ENCODE data around the gene MICU1.

MICU1 gene

GRCh38 chr10:72542396-72542815 is 83.5 kb downstream of the MICU1 start:
- no peak for DNase-seq (ENCODE audit: low read depth)
- H3K4me3 ChIP-seq (ENCODE audit: low read depth, low read length): no peak overlapping the region
- no peak for TF ChIP-seq CTCF (IDR thresholded peaks at IDR 0.05; ENCODE audit: insufficient read depth, low read depth, low read length, missing control alignments)

- no peak for DNase-seq (ENCODE audit: low read depth)
- no peak for TF ChIP-seq CTCF (IDR thresholded peaks at IDR 0.05; ENCODE audit: insufficient read depth, low read depth, low read length, missing control alignments)
Measured at GRCh38 chr10:72541337-72541736, 84.5 kb downstream of the MICU1 start.

DNA sequence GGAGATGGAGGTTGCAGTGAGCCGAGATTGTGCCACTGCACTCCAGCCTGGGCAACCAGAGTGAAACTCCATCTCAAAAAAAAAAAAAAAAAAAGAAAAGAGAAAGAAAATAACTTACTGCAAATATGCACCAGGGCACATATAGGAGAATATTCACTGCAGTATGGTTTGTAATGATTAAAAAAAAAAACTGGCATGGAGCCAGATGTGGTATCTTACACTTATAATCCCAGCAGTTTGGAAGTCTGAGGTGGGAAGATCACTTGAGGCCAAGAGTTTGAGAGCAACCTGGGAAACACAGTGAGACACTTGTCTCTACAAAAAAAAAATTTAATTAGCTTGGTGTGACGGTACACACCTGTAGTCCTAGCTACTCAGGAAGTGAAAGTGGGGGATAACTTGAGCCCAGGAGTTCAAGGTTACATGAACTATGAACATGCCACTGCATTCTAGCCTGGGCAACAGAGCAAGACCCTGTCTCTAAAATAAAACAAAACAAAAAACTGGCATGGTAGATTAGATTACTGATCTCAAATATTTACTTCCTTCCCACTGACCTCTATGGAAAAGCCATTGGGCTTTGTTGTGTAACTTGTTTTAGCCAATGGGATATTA is 85.6 kb downstream of the MICU1 start:
- H3K4me3 ChIP-seq (ENCODE audit: low read depth, low read length): no peak overlapping the region
- TF ChIP-seq CTCF (IDR thresholded peaks at IDR 0.05; ENCODE audit: insufficient read depth, low read depth, low read length, missing control alignments): no peak
- DNase-seq (ENCODE audit: low read depth): no peak

More at GRCh38 chr10:72541337-72541736, 84.5 kb downstream of the MICU1 start:
- no peak overlapping the region for H3K4me3 ChIP-seq (ENCODE audit: low read depth, low read length)

- H3K4me3 ChIP-seq (ENCODE audit: low read depth, low read length): no peak overlapping the region
- no peak for TF ChIP-seq CTCF (IDR thresholded peaks at IDR 0.05; ENCODE audit: insufficient read depth, low read depth, low read length, missing control alignments)
- DNase-seq (ENCODE audit: low read depth): no peak
Measured at GRCh38 chr10:72539137-72539536, 86.7 kb downstream of the MICU1 start.

DNA sequence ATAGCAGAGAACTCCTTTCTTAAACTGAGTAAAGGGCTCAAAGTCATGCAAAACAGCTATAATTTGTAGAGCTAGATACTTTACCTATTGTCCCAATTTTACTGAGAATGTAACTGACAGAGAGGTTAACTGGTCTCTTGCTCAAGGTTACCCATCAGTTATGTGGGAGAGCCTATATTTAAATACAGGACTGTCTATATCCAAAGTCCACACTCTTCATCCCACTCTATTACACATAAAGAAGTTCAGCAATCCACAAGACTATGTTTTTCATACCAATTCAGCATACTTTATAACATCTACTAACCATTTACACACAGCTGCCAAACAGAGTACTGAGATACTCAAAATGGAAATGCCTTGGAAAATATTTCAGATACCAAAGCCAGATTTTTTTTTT is 100.2 kb downstream of the MICU1 start:
- no peak for TF ChIP-seq CTCF (IDR thresholded peaks at IDR 0.05; ENCODE audit: insufficient read depth, low read depth, low read length, missing control alignments)
- DNase-seq (ENCODE audit: low read depth): no peak
- H3K4me3 ChIP-seq (ENCODE audit: low read depth, low read length): no peak overlapping the region

DNA sequence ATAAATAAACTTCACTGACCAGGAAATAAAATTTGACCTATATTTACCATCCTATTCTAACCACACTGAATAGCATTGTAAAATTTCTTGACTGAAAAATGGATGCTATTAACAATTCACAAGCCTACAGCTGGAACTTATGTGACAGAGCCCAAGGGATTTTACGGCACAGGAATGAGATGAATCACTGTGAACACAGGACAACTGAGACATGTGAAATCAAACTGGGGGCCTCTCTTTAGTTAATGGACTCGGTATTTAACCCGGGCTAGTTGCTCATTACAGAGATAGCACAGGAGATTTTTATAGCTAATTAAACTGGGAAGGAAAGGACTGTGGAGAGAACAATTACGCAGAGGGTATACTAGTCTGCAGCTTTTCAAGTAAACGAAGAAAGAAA is 100.6 kb downstream of the MICU1 start:
- no peak for TF ChIP-seq CTCF (IDR thresholded peaks at IDR 0.05; ENCODE audit: insufficient read depth, low read depth, low read length, missing control alignments)
- no peak for DNase-seq (ENCODE audit: low read depth)
- no peak overlapping the region for H3K4me3 ChIP-seq (ENCODE audit: low read depth, low read length)

- TF ChIP-seq CTCF (IDR thresholded peaks at IDR 0.05; ENCODE audit: insufficient read depth, low read depth, low read length, missing control alignments): no peak
- no peak overlapping the region for H3K4me3 ChIP-seq (ENCODE audit: low read depth, low read length)
- DNase-seq (ENCODE audit: low read depth): no peak
Measured at GRCh38 chr10:72524489-72524888, 101.4 kb downstream of the MICU1 start.
